ENCODE results near the gene RASGRF2.

- TF ChIP-seq TAF1 (IDR thresholded peaks at IDR 0.05; ENCODE audit: low read depth) (no peak), TEAD4 (IDR thresholded peaks at IDR 0.05) (no peak), NFIC (IDR thresholded peaks at IDR 0.05) (no peak), TCF12 (IDR thresholded peaks at IDR 0.05; ENCODE audit: low read depth) (no peak), EP300 (IDR thresholded peaks at IDR 0.05; ENCODE audit: borderline replicate concordance) (no peak)
These were observed 16.8 kb downstream of the RASGRF2 start for GRCh38 chr5:80976985-80977384.

Data from Ishikawa (cell line).